MCF 10A (cell line): Measurements from ENCODE around the gene CES3. TPM values are rescaled to one million over a fixed set of nuclear protein-coding genes. Genes with fewer than 3 reads are reported as not detected.

Experiments used
- BruUV-seq: library from RNA; stranded (reverse); fragments of 400-500 nt; replicated peaks from 2 replicates; lab custom pipeline; 2021; lab: Mats Ljungman, UMichigan
- CTCF ChIA-PET: fragments of 300-600 bp; sonication (Branson Sonifier 250); formaldehyde crosslinking; extraction: SDS; loops from one replicate; lab custom pipeline; 2021; ENCODE audit warnings: antibody characterized with exemption, inconsistent platforms; lab: Yijun Ruan, JAX
- POLR2A ChIA-PET: fragments of 300-600, 350-650 bp; sonication (Branson Sonifier 250); formaldehyde crosslinking; extraction: SDS; loops from one replicate; lab custom pipeline; 2020; ENCODE audit warnings: antibody characterized with exemption, inconsistent platforms; lab: Yijun Ruan, JAX
- DNase-seq: peaks from one replicate; pipeline ENCODE4 v3.0.0-alpha.2; 2018; ENCODE audit not compliant: unreplicated experiment
- H3K27ac Mint-ChIP-seq: one replicate; pipeline ENCODE4 v1.8.0; 2022; ENCODE audit warnings: mild to moderate bottlenecking, low read depth, mixed read lengths; ENCODE audit not compliant: unreplicated experiment
- H3K27me3 Mint-ChIP-seq: one replicate; pipeline ENCODE4 v1.8.0; 2022; ENCODE audit warnings: mixed read lengths; ENCODE audit not compliant: insufficient read depth, unreplicated experiment
- H3K36me3 Mint-ChIP-seq: one replicate; pipeline ENCODE4 v1.8.0; 2022; ENCODE audit warnings: mild to moderate bottlenecking, moderate library complexity, mixed read lengths; ENCODE audit not compliant: insufficient read depth, unreplicated experiment
- H3K4me1 Mint-ChIP-seq: one replicate; pipeline ENCODE4 v1.8.0; 2022; ENCODE audit warnings: mixed read lengths; ENCODE audit not compliant: insufficient read depth, unreplicated experiment
- H3K4me3 Mint-ChIP-seq: one replicate; pipeline ENCODE4 v1.8.0; 2022; ENCODE audit warnings: mild to moderate bottlenecking, moderate library complexity, mixed read lengths; ENCODE audit not compliant: unreplicated experiment
- H3K9me3 Mint-ChIP-seq: one replicate; pipeline ENCODE4 v1.8.0; 2022; ENCODE audit warnings: mixed read lengths; ENCODE audit not compliant: unreplicated experiment
- CTCF ChIP-seq: fragments of 200-600 bp; IDR thresholded peaks from one replicate; pipeline ENCODE4 v1.8.0; 2022; ENCODE audit warnings: antibody characterized with exemption, mild to moderate bottlenecking; ENCODE audit not compliant: unreplicated experiment
- intact Hi-C: fragments of 100-400 bp; cut with micrococcal nuclease; formaldehyde crosslinking; loops from 2 replicates; pipeline ENCODE4 v1.14.1; 2022
- total RNA-seq: library from RNA; stranded (reverse); gene quantifications from 2 replicates; pipeline ENCODE4 v1.2.3, GENCODE V29; 2022

The CES3 gene
- total RNA-seq, 1 experiment from 2014 or later, result 0.65 TPM

- Mint-ChIP-seq H3K9me3 (no peaks in the 10 kb centered on the region), H3K27me3 (no peaks in the 10 kb centered on the region), H3K4me1 (no peaks in the 10 kb centered on the region), H3K36me3 (no peaks in the 10 kb centered on the region), H3K4me3 (no peak overlapping the region), H3K27ac (no peak overlapping the region)
- POLR2A ChIA-PET, result interaction anchor here (0.6 to 1.1 kb wide), 2 partner anchors 9 to 23 kb away, joined by 3 read pairs; no protein-coding TSS in a partner anchor
- intact Hi-C loops, result no loop called here
- BruUV-seq, result no TSS peak
- DNase-seq, result no peak
- TF ChIP-seq CTCF, result no peak
- CTCF ChIA-PET, result interaction anchor here (0.6 to 1.3 kb wide), 5 partner anchors 16 to 81 kb away, joined by 3 to 6 read pairs (median 3); no protein-coding TSS in a partner anchor
Observed at GRCh38 chr16:67022531-67023214, 61.6 kb downstream of the CES3 start.

- Mint-ChIP-seq H3K27me3 (no peaks in the 10 kb centered on the region), H3K4me1 (no peaks in the 10 kb centered on the region), H3K27ac (no peak overlapping the region), H3K9me3 (no peaks in the 10 kb centered on the region), H3K4me3 (no peak overlapping the region), H3K36me3 (no peaks in the 10 kb centered on the region)
- TF ChIP-seq CTCF, result no peak
- intact Hi-C loops, result no loop called here
- BruUV-seq, result no TSS peak
- ChIA-PET CTCF (interaction anchor here (1.3 kb wide), 2 partner anchors 17 to 46 kb away, joined by 3 to 6 read pairs; no protein-coding TSS in a partner anchor), POLR2A (no interaction called here)
- no peak for DNase-seq
Observed at GRCh38 chr16:67023689-67024088, 62.6 kb downstream of the CES3 start.

Other genes with a start within 250 kb of the CES3 start
- gene DYNC1LI2, start 209.7 kb upstream of the CES3 start, total RNA-seq, result 97.7 and 106 TPM in 2 replicates
- gene TERB1, start 159.7 kb upstream of the CES3 start, total RNA-seq, result 0.26 and 0.69 TPM in 2 replicates
- 65.5 and 65.7 TPM in 2 replicates for gene NAE1, start 130.3 kb upstream of the CES3 start, total RNA-seq
- not detected in 2 replicates for gene CA7, start 116.9 kb upstream of the CES3 start, total RNA-seq
- gene PDP2, start 80.8 kb upstream of the CES3 start, total RNA-seq, result 21.5 and 22.8 TPM in 2 replicates
- 0.25 TPM in 1 of 2 replicates, not detected in the other for gene CDH16, start 42.4 kb upstream of the CES3 start, total RNA-seq
- gene RRAD, start 35.7 kb upstream of the CES3 start, total RNA-seq, result 0.29 TPM in 1 of 2 replicates, not detected in the other
- gene CIAO2B, start 26.9 kb upstream of the CES3 start, total RNA-seq, result 133 and 159 TPM in 2 replicates
- 65.7 and 68.7 TPM in 2 replicates for gene CES2, start 25.8 kb upstream of the CES3 start, total RNA-seq
- gene CES4A, start 27.3 kb downstream of the CES3 start, total RNA-seq, result 5.1 and 6.6 TPM in 2 replicates
- gene CBFB, start 67.9 kb downstream of the CES3 start, total RNA-seq, result 87.1 and 105 TPM in 2 replicates
- 13.8 and 14.5 TPM in 2 replicates for gene PHAF1, start 148.7 kb downstream of the CES3 start, total RNA-seq
- gene B3GNT9, start 189.7 kb downstream of the CES3 start, total RNA-seq, result 0.84 and 1.9 TPM in 2 replicates
- 12.9 and 13.3 TPM in 2 replicates for gene TRADD, start 198.6 kb downstream of the CES3 start, total RNA-seq
- gene FBXL8, start 198.7 kb downstream of the CES3 start, total RNA-seq, result 15.9 and 17.2 TPM in 2 replicates
- gene HSF4, start 203.5 kb downstream of the CES3 start, total RNA-seq, result 34.3 and 34.8 TPM in 2 replicates
- 49.8 and 65.7 TPM in 2 replicates for gene NOL3, start 209.3 kb downstream of the CES3 start, total RNA-seq
- 18.1 and 18.7 TPM in 2 replicates for gene MATCAP1, start 222.7 kb downstream of the CES3 start, total RNA-seq
- not detected in 2 replicates for gene EXOC3L1, start 228.9 kb downstream of the CES3 start, total RNA-seq
- gene E2F4, start 230.9 kb downstream of the CES3 start, total RNA-seq, result 81.0 and 85.5 TPM in 2 replicates
- gene ELMO3, start 237.9 kb downstream of the CES3 start, total RNA-seq, result 9.6 and 12.0 TPM in 2 replicates